ENCODE data around the gene MRPL16.
"Not testable (repeated sequence)": the region's sequence is repeated elsewhere in the genome, so short reads cannot be mapped to it uniquely, and the experiment has no call there.

The MRPL16 gene

GRCh38 chr11:59810189-59810910 is at the start of gene MRPL16:
TSS of gene MRPL16 (minus strand) at chr11:59810778. CDS start at chr11:59810658, 120 bp downstream.
- FAIRE-seq: no peak

DNA sequence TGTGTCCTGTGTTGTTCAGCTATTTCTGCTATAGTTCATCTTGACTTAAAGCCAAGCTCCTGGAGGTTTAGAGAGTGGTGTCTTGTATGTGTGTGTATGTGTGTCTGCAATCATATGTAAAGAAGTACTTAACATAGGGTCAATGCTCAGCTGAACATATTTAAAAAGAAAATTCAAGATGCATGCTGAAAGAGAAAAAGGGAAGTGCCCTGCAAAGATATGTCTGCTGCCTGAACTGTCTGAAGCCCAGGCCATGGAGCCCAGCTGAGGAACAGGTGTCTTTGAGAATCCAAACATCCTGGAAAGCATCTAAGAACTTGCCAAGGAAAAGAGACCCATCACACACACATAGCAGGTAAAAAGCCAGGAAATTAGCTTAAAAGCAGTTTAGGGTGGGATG is 49.1 kb upstream of the MRPL16 start:
- FAIRE-seq: no peak

- no peak for FAIRE-seq
These were observed 47.2 kb upstream of the MRPL16 start for GRCh38 chr11:59857439-59858434.

GRCh38 chr11:59854871-59855270 is 44.3 kb upstream of the MRPL16 start:
- no peak for FAIRE-seq

GRCh38 chr11:59851416-59851815 is 40.8 kb upstream of the MRPL16 start:
- FAIRE-seq: not testable (repeated sequence)

GRCh38 chr11:59849551-59849950 is 39.0 kb upstream of the MRPL16 start:
- not testable (repeated sequence) for FAIRE-seq

GRCh38 chr11:59849129-59849528 is 38.6 kb upstream of the MRPL16 start:
- FAIRE-seq: no peak

- not testable (repeated sequence) for FAIRE-seq
These were observed 37.9 kb upstream of the MRPL16 start for GRCh38 chr11:59848439-59848838.

- FAIRE-seq: no peak
These were observed 37.0 kb upstream of the MRPL16 start for GRCh38 chr11:59847626-59848025.

DNA sequence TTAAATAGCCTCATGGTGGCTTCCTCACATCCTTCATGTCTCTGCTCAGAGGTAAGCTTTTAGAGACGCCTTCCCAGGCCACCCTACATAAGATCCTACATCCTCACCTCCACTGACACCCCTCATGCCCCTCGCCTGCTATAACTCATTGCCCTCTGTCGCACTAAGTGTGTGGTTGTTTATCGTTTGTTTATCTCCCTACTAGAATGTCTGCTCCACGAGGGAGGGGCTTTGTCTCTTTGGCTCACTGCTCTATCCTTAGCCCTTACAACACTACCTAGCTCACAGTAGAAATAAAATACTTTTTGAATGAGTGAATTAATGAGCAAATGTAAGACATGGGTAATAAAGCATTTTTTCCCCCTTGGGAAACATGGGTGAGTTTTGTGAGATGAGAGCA is 36.0 kb upstream of the MRPL16 start:
- FAIRE-seq: no peak

GRCh38 chr11:59845399-59845798 is 34.8 kb upstream of the MRPL16 start, which contains the start of gene CBLIF:
TSS of gene CBLIF (minus strand) at chr11:59845499. CDS start at chr11:59845453, 46 bp downstream.
- no peak for FAIRE-seq

DNA sequence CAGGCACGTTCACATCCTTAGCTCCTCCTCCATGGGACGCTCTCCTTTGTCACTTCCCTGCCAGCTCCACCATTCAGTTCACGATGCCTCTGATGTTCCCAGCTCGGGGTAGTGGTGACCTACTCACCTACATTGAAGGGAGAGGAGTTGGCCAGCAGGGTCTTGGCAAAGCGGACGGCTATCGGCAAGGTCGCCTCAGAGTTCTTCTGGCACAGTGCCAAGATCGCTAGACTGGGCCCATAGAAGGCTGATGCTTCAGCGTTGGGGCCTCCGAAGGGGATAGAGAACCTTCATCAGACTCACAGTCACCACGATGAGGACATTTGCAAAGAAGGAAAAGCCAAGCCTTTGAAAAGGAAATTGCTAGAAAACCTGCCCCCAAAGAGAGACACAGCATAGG is 31.7 kb upstream of the MRPL16 start:
- no peak for FAIRE-seq

DNA sequence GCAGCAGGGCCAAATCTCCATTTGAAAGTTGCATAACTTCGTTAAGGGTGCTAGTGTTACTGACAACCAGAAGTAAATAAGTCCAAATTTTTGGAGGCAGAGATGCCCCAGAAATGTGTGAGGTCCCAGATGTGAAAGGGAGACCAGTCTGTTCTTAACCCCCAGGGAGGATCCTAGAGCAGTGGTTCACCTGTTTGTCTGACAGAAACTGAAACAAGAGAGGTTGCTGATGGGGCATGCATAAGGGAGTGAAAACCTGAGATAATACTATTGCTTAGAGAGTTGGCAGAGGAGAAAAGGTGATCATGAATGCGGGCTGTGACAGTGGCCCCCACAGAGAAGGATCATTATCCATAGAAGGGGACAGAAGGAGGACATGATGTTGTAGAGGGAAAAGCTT is 30.9 kb upstream of the MRPL16 start:
- FAIRE-seq: no peak

DNA sequence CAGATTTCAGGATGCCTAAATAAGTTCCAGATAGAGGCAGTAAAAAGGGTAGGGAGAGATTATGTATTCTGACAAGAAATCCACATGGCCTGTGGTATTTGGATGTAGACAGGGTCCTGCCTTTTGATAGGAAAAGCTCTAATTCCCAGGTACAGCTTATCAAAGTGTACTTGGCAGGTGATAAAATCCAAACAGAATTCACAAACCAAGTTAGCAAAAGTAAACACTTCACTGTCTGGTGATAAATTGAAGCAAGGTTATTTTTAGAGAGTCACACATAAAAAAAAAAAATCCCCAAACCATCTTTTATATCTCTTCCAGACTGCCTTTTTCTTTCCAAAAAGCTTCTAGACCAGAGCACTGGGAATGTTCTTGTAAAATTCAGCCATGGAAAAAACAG is 29.0 kb upstream of the MRPL16 start:
- FAIRE-seq: no peak

DNA sequence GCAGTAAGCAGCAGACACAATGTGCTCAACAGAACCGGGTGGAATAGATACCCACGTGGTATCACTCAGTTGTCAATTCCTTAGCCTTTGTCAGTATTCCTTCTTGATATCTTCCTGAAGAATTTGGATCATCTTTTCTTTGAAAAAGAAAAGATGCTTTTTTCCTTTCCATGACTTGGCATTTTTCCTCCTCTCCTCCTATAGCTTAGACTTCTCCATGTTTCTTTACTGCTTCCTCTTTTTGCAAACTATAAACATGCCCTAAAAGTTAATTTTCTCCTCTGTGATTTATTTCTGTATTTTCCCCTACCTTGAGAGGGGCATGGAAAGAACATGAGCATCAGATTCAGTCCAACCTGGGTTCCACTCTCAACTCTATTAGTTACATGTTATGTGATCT is 23.0 kb upstream of the MRPL16 start:
- FAIRE-seq: no peak

GRCh38 chr11:59829358-59829757 is 18.8 kb upstream of the MRPL16 start:
- no peak for FAIRE-seq

- peak; percentile 93 for FAIRE-seq
These were observed 12.5 kb upstream of the MRPL16 start for GRCh38 chr11:59822989-59823566.

DNA sequence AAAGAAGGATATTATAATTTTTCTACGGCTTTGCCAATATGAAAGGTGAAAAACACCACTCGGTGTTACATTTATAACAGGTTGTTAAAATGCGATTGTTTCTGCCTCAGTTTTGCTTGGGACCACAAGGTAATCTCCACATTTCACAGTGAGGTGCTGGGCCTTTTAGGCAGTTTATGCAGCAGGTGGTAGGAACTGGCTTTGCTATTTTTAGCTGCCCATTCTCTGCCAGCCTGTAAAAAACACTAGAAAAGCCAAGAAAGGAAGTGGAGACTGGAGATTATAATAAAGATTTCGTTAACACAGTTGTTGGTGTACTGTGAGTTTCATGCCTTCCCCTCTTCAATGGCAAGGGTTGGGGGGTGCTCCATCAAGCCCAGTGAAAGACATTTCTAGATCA is 8.0 kb upstream of the MRPL16 start:
- no peak for FAIRE-seq

- not testable (repeated sequence) for FAIRE-seq
These were observed 5.9 kb upstream of the MRPL16 start for GRCh38 chr11:59816434-59816833.

- FAIRE-seq: no peak
These were observed 5.2 kb upstream of the MRPL16 start for GRCh38 chr11:59815754-59816153.

DNA sequence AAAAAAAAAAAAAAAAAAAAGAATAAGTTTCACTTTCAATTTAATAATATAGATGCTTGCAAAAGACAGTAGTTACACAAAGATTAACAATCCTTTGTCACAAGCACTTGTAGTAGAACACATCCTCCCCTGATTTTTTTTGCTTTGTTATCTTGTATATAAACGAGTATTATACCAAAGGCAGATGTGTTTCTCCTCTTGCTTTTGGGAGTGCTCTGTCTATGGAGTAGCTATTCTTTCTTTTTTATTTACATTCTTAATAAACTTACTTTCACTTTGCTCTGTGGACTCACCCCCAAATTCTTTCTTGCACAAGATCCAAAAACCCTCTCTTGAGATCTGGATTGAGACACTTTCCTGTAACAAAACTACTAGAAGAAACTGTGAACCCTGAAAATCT is 3.4 kb upstream of the MRPL16 start:
- no peak for FAIRE-seq

DNA sequence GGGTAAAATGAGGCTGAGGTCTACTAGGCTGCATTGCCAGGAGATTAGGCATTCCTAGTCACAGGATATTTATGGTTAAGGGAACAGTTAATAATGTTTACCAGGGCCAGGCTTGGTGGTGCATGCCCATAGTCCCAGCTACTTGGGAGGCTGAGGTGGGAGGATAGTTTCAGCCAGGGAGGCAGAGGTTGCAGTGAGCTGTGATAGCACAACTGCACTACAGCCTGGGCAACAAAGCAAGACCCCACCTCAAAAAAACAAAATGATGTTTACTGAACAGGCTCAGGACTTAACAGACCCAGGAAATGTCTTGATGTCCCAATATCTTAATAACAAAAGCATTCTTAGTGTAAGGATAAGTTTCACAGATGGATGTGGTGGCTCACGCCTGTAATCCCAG is 2.8 kb upstream of the MRPL16 start:
- FAIRE-seq: no peak

DNA sequence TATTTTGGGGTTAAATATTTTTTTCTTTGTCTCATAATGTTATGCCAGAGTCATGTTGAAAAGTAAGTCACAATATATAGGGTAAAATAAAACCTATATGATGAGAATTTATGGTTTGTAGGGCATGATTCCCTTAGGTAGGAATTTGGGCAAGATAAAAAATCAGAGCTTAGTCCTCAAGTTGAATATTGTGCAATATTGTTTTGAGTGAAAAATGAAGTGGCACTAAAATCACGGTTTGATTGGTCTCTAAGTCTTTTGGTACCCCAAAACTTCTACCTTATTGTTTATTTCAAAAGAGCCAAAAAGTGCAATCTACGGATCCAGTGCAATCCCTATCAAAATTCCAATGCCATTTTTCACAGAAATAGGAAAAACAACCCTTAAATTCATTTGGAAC is 1.6 kb upstream of the MRPL16 start:
- FAIRE-seq: no peak

- FAIRE-seq: no peak
These were observed 307 bp upstream of the MRPL16 start for GRCh38 chr11:59810911-59811259.

Data from islet of Langerhans (tissue), 1 donor.